HepG2 (cell line): Measurements from ENCODE around the gene EEIG1. TPM values are rescaled to one million over a fixed set of nuclear protein-coding genes. Genes with fewer than 3 reads are reported as not detected.

Experiments used
- DPF2 ChIP-seq: sonication (generic); formaldehyde crosslinking; IDR thresholded peaks from 2 replicates; pipeline ENCODE4 v1.4.0; 2020; ENCODE audit warnings: mild to moderate bottlenecking, low read depth, missing genetic modification reagents, borderline replicate concordance
- FOXK2 ChIP-seq: fragments of 450-650 bp; IDR thresholded peaks from 2 replicates; pipeline ENCODE4 v1.6.1; 2016
- GFI1 ChIP-seq: sonication (generic); formaldehyde crosslinking; IDR thresholded peaks from 2 replicates; pipeline ENCODE4 v1.5.0; 2020; ENCODE audit warnings: missing genetic modification reagents, mild to moderate bottlenecking, borderline replicate concordance
- HOXA3 ChIP-seq: sonication (generic); formaldehyde crosslinking; IDR thresholded peaks from 2 replicates; pipeline ENCODE4 v1.5.0; 2020; ENCODE audit warnings: missing genetic modification reagents
- NR2F1 ChIP-seq, 2 experiments: fragments of 450-650 bp in 1 of 2; formaldehyde crosslinking in 1 of 2; IDR thresholded peaks; 2 replicates each; pipeline versions ENCODE4 v1.5.0 to v1.6.1; 2016 to 2020; ENCODE audit warnings: mild to moderate bottlenecking in 1 of 2, missing compliant biosample characterization in 1 of 2, missing genetic modification reagents in 1 of 2, moderate library complexity in 1 of 2
- SOX6 ChIP-seq, 2 experiments: fragments of 450-650 bp in 1 of 2; sonication (generic) in 1 of 2; formaldehyde crosslinking in 1 of 2; IDR thresholded peaks; 2 replicates each; pipeline versions ENCODE4 v1.4.0 to v1.6.1; 2017 to 2020; ENCODE audit warnings: antibody characterized with exemption in 1 of 2, mild to moderate bottlenecking in 1 of 2, missing genetic modification reagents in 1 of 2
- TFAP4 ChIP-seq: sonication (generic); IDR thresholded peaks from 2 replicates; pipeline ENCODE4 v1.6.1; 2016; ENCODE audit warnings: low read depth, borderline replicate concordance
- TRIM24 ChIP-seq: sonication (generic); formaldehyde crosslinking; IDR thresholded peaks from 2 replicates; pipeline ENCODE4 v1.8.0; 2022; ENCODE audit warnings: mild to moderate bottlenecking, missing genetic modification reagents
- ZBTB7A ChIP-seq: sonication (generic); formaldehyde crosslinking; IDR thresholded peaks from 2 replicates; pipeline ENCODE4 v1.8.0; 2022; ENCODE audit warnings: mild to moderate bottlenecking, missing genetic modification reagents
- ZNF205 ChIP-seq: IDR thresholded peaks from 2 replicates; pipeline ENCODE4 v1.6.1; 2018; ENCODE audit warnings: missing biosample characterization, missing genetic modification reagents
- ZNF432 ChIP-seq: sonication (generic); formaldehyde crosslinking; IDR thresholded peaks from 2 replicates; pipeline ENCODE4 v1.5.0; 2020; ENCODE audit warnings: missing genetic modification reagents, mild to moderate bottlenecking, borderline replicate concordance
- ZNF512 ChIP-seq: sonication (generic); formaldehyde crosslinking; IDR thresholded peaks from 2 replicates; pipeline ENCODE4 v1.4.0; 2020; ENCODE audit warnings: mild to moderate bottlenecking, missing genetic modification reagents
- ZNF770 ChIP-seq: sonication (generic); formaldehyde crosslinking; IDR thresholded peaks from 2 replicates; pipeline ENCODE4 v1.5.0; 2020; ENCODE audit warnings: mild to moderate bottlenecking, missing genetic modification reagents
- polyA plus RNA-seq, 8 experiments: library from polyadenylated mRNA; depleted of rRNA in 3 of 8; stranded (reverse) in 7 of 8; unstranded in 1 of 8; fragments of >200 nt; fragmentation: Illumina TruSeq in 4 of 8; extraction: Trizol in 4 of 8; gene quantifications; 2 replicates each; pipeline versions ENCODE4 v1.2.1 to v1.2.3, GENCODE V29; 2011 to 2016; ENCODE audit warnings: low read depth in 4 of 8, missing spikeins in 1 of 8, mixed read lengths in 1 of 8; ENCODE audit not compliant: insufficient read depth in 1 of 8
- total RNA-seq, 5 experiments: library from RNA; depleted of rRNA; stranded (reverse); fragments of >200 nt; fragmentation: Illumina TruSeq; extraction: Trizol; gene quantifications; 2 replicates each; pipeline ENCODE4 v1.2.3, GENCODE V29; 2016; ENCODE audit warnings: low read depth in 1 of 5
- TF ChIP-seq, protein P1 (sequence below), 2 experiments: fragments of 450-650 bp in 1 of 2; sonication (generic) in 1 of 2; formaldehyde crosslinking in 1 of 2; IDR thresholded peaks; 2 replicates each; pipeline versions ENCODE4 v1.6.1 to v1.8.0; 2016 to 2022; ENCODE audit warnings: antibody characterized with exemption in 1 of 2, mild to moderate bottlenecking in 1 of 2, missing genetic modification reagents in 1 of 2

EEIG1 gene
- total and polyA plus RNA-seq, 2 of the 13 experiments (the other 11 are each of a cell fraction or from before 2014, with no cell fraction given) = 16.6 to 25.2 TPM

DNA sequence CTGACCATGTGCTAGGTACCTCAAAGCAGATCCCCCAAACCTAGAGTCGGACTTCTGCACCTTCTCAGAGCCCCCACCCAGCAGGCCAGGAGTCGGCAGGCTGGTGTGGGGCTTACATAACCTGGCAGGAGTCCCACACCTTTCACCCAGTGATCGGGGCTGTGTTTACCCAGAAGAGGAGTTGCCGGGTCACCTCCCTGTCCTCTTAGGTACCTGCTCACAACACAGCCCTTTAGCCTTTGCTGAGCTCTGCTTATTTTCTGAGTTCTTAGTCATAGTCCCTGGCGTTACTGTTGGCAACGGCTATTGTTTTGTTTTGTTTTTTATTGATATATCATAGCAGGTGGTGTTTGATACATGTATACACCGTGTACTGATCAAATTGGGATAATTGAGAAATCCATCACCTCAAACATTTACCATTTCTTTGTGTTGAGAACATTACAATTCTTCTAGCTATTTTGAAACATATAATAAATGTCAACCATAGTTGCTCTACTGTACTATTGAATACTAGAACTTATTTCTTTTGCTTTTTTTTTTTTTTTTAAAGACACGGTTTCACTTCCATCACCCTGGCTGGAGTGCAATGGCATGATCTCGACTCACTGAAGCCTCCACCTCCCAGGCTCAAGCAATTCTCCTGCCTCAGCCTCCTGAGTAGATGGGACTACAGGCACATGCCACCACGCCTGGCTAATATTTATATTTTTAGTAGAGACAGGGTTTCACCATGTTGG lies 10.4 kb upstream of the EEIG1 start (continued):
- 0 out of 2 replicates have a peak, but pooled peaks have one; percentile 28 for TF ChIP-seq ZNF770 (CRISPR knock-in tag)
- TF ChIP-seq NR2F1 (CRISPR knock-in tag; IDR thresholded peaks at IDR 0.05) = peak; percentile 21 to 67; a peak in 1 of 4 replicates
- peak; percentile 53; the same call in 1 of the 2 replicates for TF ChIP-seq ZNF205
- TF ChIP-seq SOX6 (IDR thresholded peaks at IDR 0.05) = no peak
- TF ChIP-seq SOX6 (CRISPR knock-in tag; IDR thresholded peaks at IDR 0.05) = peak; percentile 86
- TF ChIP-seq HOXA3 = peak; percentile 62; the same call in 1 of the 2 replicates
- TF ChIP-seq, protein P1, sequence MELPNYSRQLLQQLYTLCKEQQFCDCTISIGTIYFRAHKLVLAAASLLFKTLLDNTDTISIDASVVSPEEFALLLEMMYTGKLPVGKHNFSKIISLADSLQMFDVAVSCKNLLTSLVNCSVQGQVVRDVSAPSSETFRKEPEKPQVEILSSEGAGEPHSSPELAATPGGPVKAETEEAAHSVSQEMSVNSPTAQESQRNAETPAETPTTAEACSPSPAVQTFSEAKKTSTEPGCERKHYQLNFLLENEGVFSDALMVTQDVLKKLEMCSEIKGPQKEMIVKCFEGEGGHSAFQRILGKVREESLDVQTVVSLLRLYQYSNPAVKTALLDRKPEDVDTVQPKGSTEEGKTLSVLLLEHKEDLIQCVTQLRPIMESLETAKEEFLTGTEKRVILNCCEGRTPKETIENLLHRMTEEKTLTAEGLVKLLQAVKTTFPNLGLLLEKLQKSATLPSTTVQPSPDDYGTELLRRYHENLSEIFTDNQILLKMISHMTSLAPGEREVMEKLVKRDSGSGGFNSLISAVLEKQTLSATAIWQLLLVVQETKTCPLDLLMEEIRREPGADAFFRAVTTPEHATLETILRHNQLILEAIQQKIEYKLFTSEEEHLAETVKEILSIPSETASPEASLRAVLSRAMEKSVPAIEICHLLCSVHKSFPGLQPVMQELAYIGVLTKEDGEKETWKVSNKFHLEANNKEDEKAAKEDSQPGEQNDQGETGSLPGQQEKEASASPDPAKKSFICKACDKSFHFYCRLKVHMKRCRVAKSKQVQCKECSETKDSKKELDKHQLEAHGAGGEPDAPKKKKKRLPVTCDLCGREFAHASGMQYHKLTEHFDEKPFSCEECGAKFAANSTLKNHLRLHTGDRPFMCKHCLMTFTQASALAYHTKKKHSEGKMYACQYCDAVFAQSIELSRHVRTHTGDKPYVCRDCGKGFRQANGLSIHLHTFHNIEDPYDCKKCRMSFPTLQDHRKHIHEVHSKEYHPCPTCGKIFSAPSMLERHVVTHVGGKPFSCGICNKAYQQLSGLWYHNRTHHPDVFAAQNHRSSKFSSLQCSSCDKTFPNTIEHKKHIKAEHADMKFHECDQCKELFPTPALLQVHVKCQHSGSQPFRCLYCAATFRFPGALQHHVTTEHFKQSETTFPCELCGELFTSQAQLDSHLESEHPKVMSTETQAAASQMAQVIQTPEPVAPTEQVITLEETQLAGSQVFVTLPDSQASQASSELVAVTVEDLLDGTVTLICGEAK (IDR thresholded peaks at IDR 0.05) = no peak
- TF ChIP-seq, protein P1 (CRISPR knock-in tag; IDR thresholded peaks at IDR 0.05) = no peak; the same call in 1 of the 2 replicates
- peak; percentile 68; the same call in 1 of the 2 replicates for TF ChIP-seq TFAP4
- no peak for TF ChIP-seq TRIM24 (CRISPR knock-in tag)
- no peak for TF ChIP-seq GFI1
- no peak for TF ChIP-seq ZBTB7A
- no peak for TF ChIP-seq ZNF432 (CRISPR knock-in tag)
- peak; percentile 36; the same call in 1 of the 2 replicates for TF ChIP-seq DPF2 (CRISPR knock-in tag)
- peak; percentile 58; the same call in 1 of the 2 replicates for TF ChIP-seq FOXK2
- TF ChIP-seq ZNF512 = no peak
